T-helper 2 cell treated with Interferon-gamma antibody and Interleukin-4, amounts not matched to agents 5 μg/mL and 100 μg/mL, for 36 hours (primary cell): ENCODE data around the gene B9D2.

Experiments
- DNase-seq: peaks from one replicate; pipeline ENCODE4 v3.0.0; 2021; ENCODE audit warnings: low spot score
- H3K27ac Mint-ChIP-seq: one replicate; pipeline ENCODE4 v1.8.0; 2021; ENCODE audit warnings: mild to moderate bottlenecking, mixed read lengths
- H3K27me3 Mint-ChIP-seq: one replicate; pipeline ENCODE4 v1.8.0; 2021; ENCODE audit warnings: low read depth, mixed read lengths
- H3K36me3 Mint-ChIP-seq: one replicate; pipeline ENCODE4 v1.8.0; 2021; ENCODE audit warnings: low read depth, mixed read lengths
- H3K4me1 Mint-ChIP-seq: one replicate; pipeline ENCODE4 v1.8.0; 2021; ENCODE audit warnings: low read depth, mixed read lengths
- H3K4me3 Mint-ChIP-seq: one replicate; pipeline ENCODE4 v1.8.0; 2022; ENCODE audit warnings: mild to moderate bottlenecking, moderate library complexity, mixed read lengths
- H3K9me3 Mint-ChIP-seq: one replicate; pipeline ENCODE4 v1.8.0; 2021; ENCODE audit warnings: mixed read lengths

Gene B9D2

DNA sequence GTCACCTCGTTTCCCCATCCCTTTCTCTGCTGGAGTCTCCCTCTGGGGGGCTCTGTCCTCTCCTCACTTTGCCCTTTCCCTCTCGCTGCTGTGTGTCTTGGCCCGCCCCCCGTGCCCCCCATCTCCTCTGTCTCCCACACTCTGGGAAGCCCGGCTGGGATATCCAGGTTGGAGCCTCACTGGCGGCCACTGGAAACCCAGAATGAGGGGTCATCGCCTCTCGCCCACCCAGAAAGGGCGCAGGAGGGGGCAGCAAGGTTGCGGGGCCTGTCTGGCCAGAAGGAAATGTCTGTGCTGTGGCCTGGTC is 38.4 kb downstream of the B9D2 start:
- Mint-ChIP-seq H3K9me3 (no peaks in the 10 kb centered on the region), H3K4me3 (no peak overlapping the region), H3K27me3 (no peaks in the 10 kb centered on the region), H3K27ac (peak overlapping the region; percentile 87), H3K4me1 (peaks cover 42% of the 10 kb centered on the region), H3K36me3 (peaks cover 59% of the 10 kb centered on the region)
- DNase-seq: no peak

DNA sequence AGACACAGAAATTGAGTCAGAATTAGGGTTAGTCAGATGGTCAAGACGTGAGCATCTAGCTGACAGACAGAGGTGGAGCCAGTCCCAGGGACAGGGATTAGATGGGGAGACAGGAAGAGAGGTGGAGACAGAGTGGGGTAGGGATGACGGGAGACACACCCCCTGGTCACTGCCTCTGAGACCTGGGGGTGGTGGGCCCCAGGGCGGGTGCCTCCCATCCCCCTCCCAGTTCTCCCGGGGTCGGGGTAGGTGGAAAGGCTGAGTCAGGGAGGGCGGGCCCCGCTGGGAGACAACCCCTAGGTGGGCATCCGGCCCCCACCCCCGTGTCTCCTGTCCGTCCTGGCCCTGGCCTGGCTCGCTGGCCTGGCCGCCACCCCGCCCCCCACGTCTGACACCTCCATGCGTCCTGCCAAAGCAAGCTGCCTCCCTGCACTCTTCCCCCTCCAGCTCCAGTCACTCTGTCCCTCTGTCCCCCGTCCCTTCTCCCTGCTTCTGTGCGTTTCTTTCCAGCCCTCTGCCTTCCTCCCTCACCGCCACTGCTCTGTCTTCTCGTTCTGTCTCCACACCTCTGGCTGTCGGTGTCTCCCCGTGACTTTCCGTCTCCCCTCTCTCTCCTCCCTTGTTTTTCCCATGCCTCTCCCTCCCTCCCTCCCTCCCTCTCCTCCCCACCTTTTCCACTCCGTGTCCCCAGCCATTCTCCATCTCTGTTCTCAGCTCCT is 38.9 kb downstream of the B9D2 start:
- H3K36me3 Mint-ChIP-seq: peaks cover 58% of the 10 kb centered on the region
- H3K4me3 Mint-ChIP-seq: peak overlapping the region; percentile 48

DNA sequence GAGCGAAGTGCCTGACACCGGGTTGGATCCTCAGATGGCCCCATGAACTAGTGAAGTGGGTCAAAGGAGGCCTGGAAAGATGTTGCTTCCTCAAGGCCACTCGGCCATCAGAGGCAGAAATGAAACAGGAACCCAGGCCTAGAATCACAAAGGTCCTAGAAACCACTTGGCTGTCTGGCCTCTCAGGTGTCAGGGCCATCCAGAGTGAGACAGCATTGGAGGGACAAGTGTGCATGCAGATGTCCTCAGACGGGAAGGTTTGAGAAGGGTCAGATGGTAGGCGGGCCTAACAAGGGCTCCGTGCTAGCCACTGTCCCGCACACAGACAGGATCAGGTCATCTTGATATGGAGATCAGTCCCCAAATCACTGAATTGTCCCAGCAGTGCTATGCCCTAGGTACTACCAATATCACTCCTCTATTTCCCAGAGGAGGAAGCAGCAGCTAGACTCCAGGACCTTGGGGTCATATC is 39.7 kb downstream of the B9D2 start:
- H3K36me3 Mint-ChIP-seq: peaks cover 63% of the 10 kb centered on the region
- H3K4me3 Mint-ChIP-seq: no peak overlapping the region
- no peaks in the 10 kb centered on the region for H3K27me3 Mint-ChIP-seq
- H3K9me3 Mint-ChIP-seq: no peaks in the 10 kb centered on the region
- DNase-seq: no peak
- peaks cover 39% of the 10 kb centered on the region for H3K4me1 Mint-ChIP-seq
- H3K27ac Mint-ChIP-seq: peak overlapping the region; percentile 86

More for the DNA sequence above, 38.9 kb downstream of the B9D2 start:
- DNase-seq: no peak
- Mint-ChIP-seq H3K27ac (peak overlapping the region; percentile 87), H3K27me3 (no peaks in the 10 kb centered on the region), H3K4me1 (peaks cover 39% of the 10 kb centered on the region), H3K9me3 (no peaks in the 10 kb centered on the region)

DNA sequence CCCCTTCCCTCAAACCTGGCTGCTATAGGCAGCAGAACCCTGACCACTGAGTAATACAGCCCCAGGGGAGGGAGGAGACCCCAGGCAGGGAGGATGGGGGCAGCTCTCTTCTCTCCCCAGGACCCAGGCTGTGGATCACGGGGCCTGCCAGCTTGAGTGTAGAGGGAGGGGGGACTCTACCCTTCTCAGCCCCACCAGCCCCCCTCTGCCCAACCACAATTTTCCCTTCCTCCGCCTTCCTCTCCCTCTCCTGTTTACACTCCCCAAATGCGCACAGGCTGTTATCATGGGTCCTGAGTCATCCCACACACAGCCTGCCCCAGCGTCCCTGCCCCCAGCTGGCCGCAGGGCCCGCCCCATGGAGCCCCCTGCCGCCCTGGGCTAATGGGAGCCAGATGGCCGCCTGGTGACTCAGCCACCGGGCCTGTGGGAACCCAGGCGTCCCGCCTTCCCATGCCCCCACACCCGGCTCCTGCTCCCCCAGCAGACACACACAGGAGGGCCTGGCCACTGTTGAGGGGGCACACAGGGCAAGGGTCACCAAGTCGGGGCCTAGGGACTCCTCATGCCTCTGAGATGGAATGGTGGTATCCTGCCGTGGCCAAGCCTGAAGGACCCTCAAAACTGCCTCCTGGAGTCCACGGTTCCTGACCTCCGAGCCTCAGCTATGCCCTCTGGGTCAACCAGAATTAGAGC is 40.4 kb downstream of the B9D2 start:
- no peak for DNase-seq
- peaks cover 33% of the 10 kb centered on the region for H3K4me1 Mint-ChIP-seq

DNA sequence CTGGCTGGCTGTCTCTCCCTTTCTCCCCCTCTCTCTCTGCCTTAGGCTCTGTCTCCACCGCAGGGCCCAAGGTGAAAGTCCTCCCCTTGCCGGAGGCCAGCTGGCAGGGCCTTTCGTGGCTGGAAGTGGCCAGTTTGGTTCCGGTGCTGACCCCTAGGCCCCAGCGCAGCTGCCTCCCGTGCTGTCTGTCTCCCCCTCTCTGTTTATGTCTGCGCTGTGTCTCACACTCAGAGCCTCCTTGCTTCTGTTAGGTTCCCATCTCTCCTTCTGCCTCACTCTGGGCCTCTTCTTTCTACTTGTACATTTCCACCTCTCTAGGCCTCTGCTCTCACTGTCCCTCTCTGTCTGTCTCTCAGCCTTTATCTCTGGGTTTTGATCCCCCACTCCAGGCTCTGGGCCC is 40.9 kb downstream of the B9D2 start:
- Mint-ChIP-seq H3K27me3 (no peaks in the 10 kb centered on the region), H3K9me3 (no peaks in the 10 kb centered on the region), H3K4me3 (no peak overlapping the region), H3K36me3 (peaks cover 62% of the 10 kb centered on the region), H3K27ac (peak overlapping the region; percentile 66), H3K4me1 (peaks cover 27% of the 10 kb centered on the region)
- no peak for DNase-seq

More for the DNA sequence above, 40.4 kb downstream of the B9D2 start:
- H3K9me3 Mint-ChIP-seq: no peaks in the 10 kb centered on the region
- H3K27ac Mint-ChIP-seq: peak overlapping the region; percentile 66
- H3K27me3 Mint-ChIP-seq: no peaks in the 10 kb centered on the region
- no peak overlapping the region for H3K4me3 Mint-ChIP-seq
- H3K36me3 Mint-ChIP-seq: peaks cover 62% of the 10 kb centered on the region

DNA sequence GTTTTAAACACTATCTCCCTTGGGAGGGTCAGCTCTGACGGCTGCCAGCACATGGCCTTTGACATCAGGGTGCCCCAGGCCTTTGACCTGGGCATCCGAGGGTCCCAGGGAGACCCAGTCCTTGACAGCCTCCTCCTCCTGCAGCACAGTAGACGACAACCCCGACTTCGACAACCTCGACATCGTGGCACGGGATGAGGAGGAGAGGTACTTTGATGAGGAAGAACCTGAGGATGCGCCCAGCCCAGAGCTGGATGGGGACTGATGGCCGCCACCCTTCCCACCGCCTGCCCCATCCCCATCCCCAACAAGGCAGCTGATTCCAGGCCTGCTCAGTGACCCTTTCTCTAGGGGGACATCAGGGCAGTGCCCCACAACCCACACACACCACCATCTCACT is 41.5 kb downstream of the B9D2 start:
- H3K27me3 Mint-ChIP-seq: no peaks in the 10 kb centered on the region
- peaks cover 26% of the 10 kb centered on the region for H3K4me1 Mint-ChIP-seq
- H3K36me3 Mint-ChIP-seq: peaks cover 63% of the 10 kb centered on the region
- peak overlapping the region; percentile 66 for H3K27ac Mint-ChIP-seq
- DNase-seq: no peak
- H3K9me3 Mint-ChIP-seq: no peaks in the 10 kb centered on the region
- no peak overlapping the region for H3K4me3 Mint-ChIP-seq

DNA sequence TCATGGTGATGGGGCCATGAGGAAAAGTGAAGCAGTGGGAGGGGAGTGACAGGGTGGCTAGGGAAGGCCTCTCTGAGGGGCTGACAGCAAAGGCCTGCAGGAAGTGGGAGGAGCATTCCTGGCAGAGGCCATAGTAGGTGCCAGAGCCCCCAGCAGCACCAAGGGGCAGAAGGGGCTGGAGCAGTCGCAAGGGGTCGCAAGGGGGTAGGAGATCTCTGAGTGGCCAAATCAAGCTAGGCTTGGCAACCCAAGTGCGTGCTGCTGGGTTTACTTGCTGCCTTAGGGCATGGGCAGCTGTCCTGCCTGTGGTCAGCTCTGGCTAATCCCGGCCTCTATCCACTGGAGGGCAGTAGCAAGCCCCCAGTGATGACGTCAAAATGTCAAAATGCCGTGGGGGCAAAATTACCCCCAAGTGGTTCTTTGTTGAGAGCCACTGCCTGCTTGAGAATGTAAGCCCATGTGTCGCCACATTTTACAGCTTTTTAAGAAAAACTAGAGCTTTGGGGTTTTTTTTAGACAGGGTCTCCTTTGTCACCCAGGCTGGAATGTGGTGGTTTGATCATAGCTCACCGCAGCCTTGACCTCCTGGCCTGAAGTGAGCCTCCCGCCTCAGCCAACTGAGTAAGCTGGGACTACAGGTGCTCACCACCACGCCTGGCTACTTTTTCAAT is 42.2 kb downstream of the B9D2 start:
- Mint-ChIP-seq H3K27ac (no peak overlapping the region), H3K4me1 (peaks cover 23% of the 10 kb centered on the region)

DNA sequence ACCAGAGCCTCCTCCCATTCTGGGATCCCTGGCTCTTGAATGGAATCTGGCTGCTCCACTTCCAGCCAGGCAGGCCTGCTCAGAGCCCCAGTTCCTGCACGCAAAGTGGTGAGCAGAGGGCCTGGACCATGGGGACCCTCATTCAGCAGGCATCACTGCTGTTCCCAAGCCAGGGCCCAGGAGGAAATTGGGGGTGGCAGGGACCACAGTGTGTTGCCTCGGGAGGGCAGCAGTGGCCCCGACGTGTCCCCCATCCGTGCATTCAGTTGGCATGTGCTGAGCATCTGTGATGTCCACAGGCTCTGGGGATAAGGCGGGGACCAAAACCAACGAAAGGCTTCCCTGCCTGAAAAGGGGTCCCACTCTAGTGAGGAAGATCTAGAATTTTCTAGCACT is 42.7 kb downstream of the B9D2 start:
- peaks cover 67% of the 10 kb centered on the region for H3K36me3 Mint-ChIP-seq
- no peak overlapping the region for H3K27ac Mint-ChIP-seq
- no peak overlapping the region for H3K4me3 Mint-ChIP-seq
- no peaks in the 10 kb centered on the region for H3K27me3 Mint-ChIP-seq
- peaks cover 17% of the 10 kb centered on the region for H3K4me1 Mint-ChIP-seq
- no peaks in the 10 kb centered on the region for H3K9me3 Mint-ChIP-seq
- no peak for DNase-seq

More for the DNA sequence above, 42.2 kb downstream of the B9D2 start:
- Mint-ChIP-seq H3K36me3 (peaks cover 66% of the 10 kb centered on the region), H3K27me3 (no peaks in the 10 kb centered on the region), H3K9me3 (no peaks in the 10 kb centered on the region), H3K4me3 (no peak overlapping the region)
- no peak for DNase-seq

DNA sequence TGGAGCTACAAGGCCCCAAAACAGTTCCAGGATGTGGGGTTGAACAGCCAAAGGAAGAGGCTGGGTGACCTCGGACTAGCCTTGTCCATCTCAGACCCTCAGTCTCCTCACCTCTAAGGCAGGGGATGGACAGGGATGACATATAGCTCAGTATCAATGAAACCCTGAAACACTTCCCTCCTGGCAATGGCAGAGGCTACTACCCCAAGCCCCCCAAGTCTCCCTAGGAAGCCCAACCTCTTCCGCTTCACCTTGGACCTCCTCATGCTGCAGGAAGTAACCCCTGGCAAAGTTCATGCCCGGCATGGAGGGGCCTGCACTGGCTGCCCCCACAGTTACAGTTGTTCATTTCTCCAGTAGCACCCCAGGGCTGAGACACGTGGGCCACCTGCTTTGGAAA is 43.4 kb downstream of the B9D2 start:
- peaks cover 68% of the 10 kb centered on the region for H3K36me3 Mint-ChIP-seq
- H3K9me3 Mint-ChIP-seq: no peaks in the 10 kb centered on the region
- H3K4me1 Mint-ChIP-seq: peaks cover 15% of the 10 kb centered on the region
- H3K27me3 Mint-ChIP-seq: no peaks in the 10 kb centered on the region
- H3K4me3 Mint-ChIP-seq: no peak overlapping the region
- DNase-seq: no peak
- H3K27ac Mint-ChIP-seq: no peak overlapping the region

DNA sequence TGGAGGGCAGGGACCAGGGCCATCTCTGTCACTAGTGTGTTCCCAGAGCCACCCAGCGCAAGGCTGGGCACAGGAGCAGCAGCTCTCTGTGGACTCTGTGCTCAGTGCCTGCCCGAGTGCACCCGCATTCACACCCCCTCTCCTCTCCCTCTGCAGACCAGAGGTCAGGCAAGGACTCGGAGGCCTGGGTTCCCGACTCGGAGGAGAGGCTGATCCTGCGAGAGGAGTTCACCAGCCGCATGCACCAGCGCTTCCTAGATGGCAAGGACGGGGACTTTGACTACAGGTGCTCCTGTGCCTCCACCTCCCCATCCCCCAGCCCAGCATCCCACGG is 43.8 kb downstream of the B9D2 start:
- Mint-ChIP-seq H3K4me3 (no peak overlapping the region), H3K4me1 (peaks cover 11% of the 10 kb centered on the region)

DNA sequence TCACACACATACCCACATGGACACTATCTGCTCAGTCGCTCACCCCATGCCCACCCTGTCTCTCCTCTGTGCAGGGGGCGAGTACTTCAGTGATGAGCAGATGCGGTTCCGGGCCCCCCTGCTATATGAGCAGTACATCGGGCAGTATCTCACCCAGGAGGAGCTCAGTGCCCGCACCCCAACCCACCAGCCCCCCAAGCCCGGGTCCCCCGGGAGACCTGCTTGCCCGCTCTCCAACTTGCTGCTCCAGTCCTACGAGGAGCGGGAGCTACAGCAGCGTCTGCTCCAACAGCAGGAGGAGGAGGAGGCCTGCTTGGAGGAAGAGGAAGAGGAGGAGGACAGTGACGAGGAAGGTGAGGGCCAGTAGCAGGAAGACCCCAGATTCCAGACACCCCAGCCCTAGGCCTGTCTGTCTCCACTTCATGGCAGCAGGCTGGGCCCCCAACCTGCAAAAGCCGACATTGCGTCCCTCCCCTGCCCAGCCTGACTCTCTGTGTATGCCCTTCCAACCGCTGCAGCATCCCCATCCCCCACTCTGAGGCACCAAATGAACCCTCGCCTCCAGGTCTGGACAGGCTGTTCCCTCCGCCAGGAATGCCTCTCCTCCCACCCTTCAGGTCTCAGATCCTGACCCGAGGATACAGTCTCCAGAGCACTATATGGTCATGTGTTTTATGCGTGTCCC is 44.3 kb downstream of the B9D2 start:
- no peak for DNase-seq
- peaks cover 8% of the 10 kb centered on the region for H3K4me1 Mint-ChIP-seq
- H3K27me3 Mint-ChIP-seq: no peaks in the 10 kb centered on the region
- no peaks in the 10 kb centered on the region for H3K9me3 Mint-ChIP-seq
- no peak overlapping the region for H3K27ac Mint-ChIP-seq
- H3K36me3 Mint-ChIP-seq: peaks cover 63% of the 10 kb centered on the region
- H3K4me3 Mint-ChIP-seq: no peak overlapping the region

More for the DNA sequence above, 43.8 kb downstream of the B9D2 start:
- no peak for DNase-seq
- peaks cover 66% of the 10 kb centered on the region for H3K36me3 Mint-ChIP-seq
- no peak overlapping the region for H3K27ac Mint-ChIP-seq
- no peaks in the 10 kb centered on the region for H3K27me3 Mint-ChIP-seq
- no peaks in the 10 kb centered on the region for H3K9me3 Mint-ChIP-seq

DNA sequence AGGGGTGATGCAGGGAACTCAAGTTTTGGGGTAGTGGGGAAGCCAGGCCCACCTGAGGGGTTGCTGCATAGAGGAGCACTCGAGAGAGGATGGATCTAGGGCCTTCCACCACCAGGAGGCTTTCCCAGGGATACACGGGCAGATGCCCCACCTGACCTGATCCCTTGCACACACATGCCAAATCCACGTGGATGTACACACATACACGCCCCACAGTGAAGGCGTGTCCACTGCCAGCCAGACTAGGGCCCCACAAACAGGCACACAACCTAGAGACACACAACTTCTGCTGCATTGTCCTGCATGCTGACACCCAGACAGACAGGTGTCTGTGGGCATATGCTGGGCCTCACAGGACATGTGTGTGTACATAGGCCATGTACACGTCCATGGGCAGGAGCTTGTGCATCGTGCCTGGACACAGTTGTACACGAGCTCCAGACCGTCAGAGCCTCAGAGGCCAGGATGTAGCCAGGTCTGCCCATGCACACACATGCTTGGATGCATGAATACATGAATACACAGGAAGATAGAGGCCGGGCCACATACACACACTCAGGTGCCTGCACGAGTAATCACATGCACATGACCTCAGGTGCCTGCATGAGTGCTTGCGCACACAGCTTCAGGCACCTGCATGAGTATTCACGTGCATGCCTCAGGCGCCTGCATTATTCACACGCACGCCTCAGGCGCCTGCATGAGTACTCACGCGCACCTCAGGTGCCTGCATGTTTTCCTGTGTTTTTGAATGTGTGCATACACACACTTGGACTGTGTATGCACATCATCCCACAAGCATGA is 45.1 kb downstream of the B9D2 start:
- DNase-seq: no peak
- no peaks in the 10 kb centered on the region for H3K27me3 Mint-ChIP-seq
- H3K4me3 Mint-ChIP-seq: no peak overlapping the region
- H3K9me3 Mint-ChIP-seq: no peaks in the 10 kb centered on the region
- H3K4me1 Mint-ChIP-seq: peaks cover 7% of the 10 kb centered on the region
- peaks cover 57% of the 10 kb centered on the region for H3K36me3 Mint-ChIP-seq
- H3K27ac Mint-ChIP-seq: peak overlapping the region; percentile 7

DNA sequence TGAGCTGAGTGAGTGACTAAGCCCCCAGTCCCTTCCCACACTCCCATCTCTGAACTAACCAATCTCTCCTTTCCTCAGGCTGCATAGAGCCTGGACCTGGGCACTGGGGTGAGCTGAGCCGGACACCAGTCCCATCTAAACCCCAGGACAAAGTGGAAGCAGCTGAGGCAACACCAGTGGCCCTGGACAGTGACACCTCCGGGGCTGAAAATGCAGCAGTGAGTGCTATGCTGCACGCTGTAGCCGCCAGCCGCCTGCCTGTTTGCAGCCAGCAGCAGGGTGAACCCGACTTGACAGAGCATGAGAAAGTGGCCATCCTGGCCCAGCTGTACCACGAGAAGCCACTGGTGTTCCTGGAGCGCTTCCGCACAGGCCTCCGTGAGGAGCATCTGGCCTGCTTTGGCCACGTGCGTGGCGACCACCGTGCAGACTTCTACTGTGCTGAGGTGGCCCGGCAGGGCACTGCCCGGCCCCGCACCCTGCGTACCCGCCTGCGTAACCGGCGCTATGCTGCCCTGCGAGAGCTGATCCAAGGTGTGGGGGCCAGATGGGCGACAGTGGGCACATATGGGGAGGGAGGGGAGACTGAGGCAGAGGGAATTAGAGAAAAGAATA is 47.5 kb downstream of the B9D2 start:
- H3K27ac Mint-ChIP-seq: peak overlapping the region; percentile 42
- no peaks in the 10 kb centered on the region for H3K27me3 Mint-ChIP-seq
- DNase-seq: no peak
- H3K4me1 Mint-ChIP-seq: peaks cover 12% of the 10 kb centered on the region
- H3K9me3 Mint-ChIP-seq: no peaks in the 10 kb centered on the region
- H3K36me3 Mint-ChIP-seq: peaks cover 62% of the 10 kb centered on the region
- no peak overlapping the region for H3K4me3 Mint-ChIP-seq
